Measurements from ENCODE around the gene SVOP.

Gene SVOP

DNA sequence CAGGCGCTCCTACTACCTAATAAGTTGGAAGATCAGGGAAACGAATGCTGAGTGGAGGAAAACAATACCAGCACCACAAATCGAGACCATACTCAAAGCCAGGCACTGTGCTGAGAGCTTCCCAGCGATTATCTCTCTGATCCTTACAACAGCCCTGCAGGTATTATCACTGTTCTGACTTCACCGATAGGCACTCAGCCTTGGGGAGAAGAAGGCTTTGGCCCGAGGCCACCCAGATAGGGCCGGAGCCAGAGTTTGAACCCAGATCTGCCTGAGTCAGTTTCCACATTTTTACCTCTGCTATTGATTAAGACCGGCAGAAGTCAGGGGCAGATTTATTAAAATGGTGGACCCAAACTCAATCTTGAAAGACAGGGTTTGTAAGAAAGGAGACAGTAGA lies 4.9 kb downstream of the SVOP start:
- Histone ChIP-seq H3K9me3 (ENCODE audit: insufficient read depth, low read length) (no peaks in the 10 kb centered on the region), H3F3A (ENCODE audit: insufficient read depth) (no peaks in the 10 kb centered on the region), H3K4me3 (ENCODE audit: insufficient read depth, low read length, poor library complexity, severe bottlenecking) (no peak overlapping the region), H3K27ac (ENCODE audit: low read depth, low read length) (no peak overlapping the region), H3K4me2 (ENCODE audit: low read depth, low read length, poor library complexity, severe bottlenecking) (no peak overlapping the region), H3K27me3 (ENCODE audit: low read length) (0 out of 2 replicates have a peak, but pooled peaks cover 3% of the 10 kb centered on the region), H4K20me1 (ENCODE audit: low read depth, low read length) (no peaks in the 10 kb centered on the region), H3K9me2 (replicated peaks; ENCODE audit: insufficient read depth, low read length) (no peaks in the 10 kb centered on the region), H2AFZ (ENCODE audit: low read depth, low read length, severe bottlenecking) (no peak overlapping the region), H3K79me2 (ENCODE audit: insufficient read depth, low read length) (no peaks in the 10 kb centered on the region), H3K36me3 (ENCODE audit: low read length) (no peaks in the 10 kb centered on the region), H3K9ac (ENCODE audit: low read length) (no peak overlapping the region)
- no peak for TF ChIP-seq EZH2phosphoT487 (conservative IDR thresholded peaks at IDR 0.05; ENCODE audit: low read length)
- TF ChIP-seq, protein P1, sequence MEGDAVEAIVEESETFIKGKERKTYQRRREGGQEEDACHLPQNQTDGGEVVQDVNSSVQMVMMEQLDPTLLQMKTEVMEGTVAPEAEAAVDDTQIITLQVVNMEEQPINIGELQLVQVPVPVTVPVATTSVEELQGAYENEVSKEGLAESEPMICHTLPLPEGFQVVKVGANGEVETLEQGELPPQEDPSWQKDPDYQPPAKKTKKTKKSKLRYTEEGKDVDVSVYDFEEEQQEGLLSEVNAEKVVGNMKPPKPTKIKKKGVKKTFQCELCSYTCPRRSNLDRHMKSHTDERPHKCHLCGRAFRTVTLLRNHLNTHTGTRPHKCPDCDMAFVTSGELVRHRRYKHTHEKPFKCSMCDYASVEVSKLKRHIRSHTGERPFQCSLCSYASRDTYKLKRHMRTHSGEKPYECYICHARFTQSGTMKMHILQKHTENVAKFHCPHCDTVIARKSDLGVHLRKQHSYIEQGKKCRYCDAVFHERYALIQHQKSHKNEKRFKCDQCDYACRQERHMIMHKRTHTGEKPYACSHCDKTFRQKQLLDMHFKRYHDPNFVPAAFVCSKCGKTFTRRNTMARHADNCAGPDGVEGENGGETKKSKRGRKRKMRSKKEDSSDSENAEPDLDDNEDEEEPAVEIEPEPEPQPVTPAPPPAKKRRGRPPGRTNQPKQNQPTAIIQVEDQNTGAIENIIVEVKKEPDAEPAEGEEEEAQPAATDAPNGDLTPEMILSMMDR (IDR thresholded peaks at IDR 0.05; ENCODE audit: insufficient read depth, low read length, poor library complexity, severe bottlenecking): no peak

DNA sequence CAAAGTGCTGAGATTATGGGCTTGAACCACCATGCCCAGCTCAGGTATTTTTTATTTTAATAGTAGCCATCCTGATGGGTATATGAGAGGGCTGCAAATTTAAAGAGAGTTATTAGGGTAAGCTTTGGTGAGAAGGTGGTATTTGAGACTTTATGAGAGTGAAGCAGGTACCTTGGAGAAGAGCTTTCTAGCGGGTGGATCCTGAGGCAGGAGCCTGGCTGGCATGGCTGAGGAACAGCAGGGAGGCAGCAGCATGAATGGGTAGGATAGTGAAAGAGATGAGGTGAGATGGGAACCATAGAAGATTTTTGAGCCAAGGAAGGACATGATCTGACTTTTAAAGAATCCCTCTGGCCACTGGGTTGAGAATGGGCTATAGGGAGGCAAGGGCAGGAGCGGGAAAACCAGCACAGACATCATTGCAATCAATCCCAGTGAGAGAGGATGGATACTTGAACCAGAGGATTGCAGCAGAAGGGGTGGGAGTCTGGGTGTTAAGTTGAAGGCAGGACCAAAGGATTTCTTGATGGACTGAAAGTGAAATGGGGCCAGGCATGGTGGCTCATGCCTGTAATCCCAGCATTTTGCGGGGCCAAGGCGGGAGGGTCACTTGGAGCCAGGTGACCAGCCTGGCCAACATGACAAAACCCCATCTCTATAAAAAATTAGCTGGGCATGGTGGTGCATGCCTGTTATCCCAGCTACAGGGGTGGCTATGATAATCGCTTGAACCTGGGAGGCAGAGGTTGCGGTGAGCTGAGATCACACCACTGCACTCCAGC lies 5.7 kb downstream of the SVOP start:
- Histone ChIP-seq H3K4me2 (ENCODE audit: low read depth, low read length, poor library complexity, severe bottlenecking) (no peak overlapping the region), H3K9me3 (ENCODE audit: insufficient read depth, low read length) (no peaks in the 10 kb centered on the region), H3K9me2 (replicated peaks; ENCODE audit: insufficient read depth, low read length) (no peaks in the 10 kb centered on the region), H3K27ac (ENCODE audit: low read depth, low read length) (no peak overlapping the region), H3K36me3 (ENCODE audit: low read length) (no peaks in the 10 kb centered on the region), H4K20me1 (ENCODE audit: low read depth, low read length) (no peaks in the 10 kb centered on the region), H2AFZ (ENCODE audit: low read depth, low read length, severe bottlenecking) (no peak overlapping the region), H3F3A (ENCODE audit: insufficient read depth) (no peaks in the 10 kb centered on the region), H3K27me3 (ENCODE audit: low read length) (0 out of 2 replicates have a peak, but pooled peaks cover 3% of the 10 kb centered on the region), H3K79me2 (ENCODE audit: insufficient read depth, low read length) (no peaks in the 10 kb centered on the region), H3K4me3 (ENCODE audit: insufficient read depth, low read length, poor library complexity, severe bottlenecking) (no peak overlapping the region), H3K9ac (ENCODE audit: low read length) (no peak overlapping the region)
- TF ChIP-seq, protein P1 (IDR thresholded peaks at IDR 0.05; ENCODE audit: insufficient read depth, low read length, poor library complexity, severe bottlenecking): no peak
- TF ChIP-seq EZH2phosphoT487 (conservative IDR thresholded peaks at IDR 0.05; ENCODE audit: low read length): no peak

DNA sequence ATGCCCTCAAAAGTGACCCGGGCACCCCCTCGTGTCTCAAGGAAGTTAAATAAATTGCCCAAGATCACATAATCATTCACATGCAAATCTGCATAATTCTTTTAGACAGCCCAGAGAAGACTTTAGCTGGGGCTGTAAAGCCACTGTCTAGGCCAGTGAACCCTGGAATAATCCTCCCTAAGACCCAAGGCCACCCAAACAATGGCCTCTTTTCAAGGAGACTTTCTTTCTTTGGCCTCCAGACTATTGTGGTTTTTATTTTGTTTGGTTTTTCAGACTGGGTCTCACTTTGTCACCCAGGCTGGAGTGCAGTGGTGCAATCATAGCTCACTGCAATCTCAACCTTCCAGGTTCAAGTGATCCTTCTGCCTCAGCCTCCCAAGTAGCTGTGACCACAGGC lies 10.6 kb downstream of the SVOP start:
- H3K9ac ChIP-seq (ENCODE audit: low read length): no peak overlapping the region
- H2AFZ ChIP-seq (ENCODE audit: low read depth, low read length, severe bottlenecking): no peak overlapping the region

More for the DNA sequence above, 10.6 kb downstream of the SVOP start:
- Histone ChIP-seq H3K36me3 (ENCODE audit: low read length) (no peaks in the 10 kb centered on the region), H3K79me2 (ENCODE audit: insufficient read depth, low read length) (no peaks in the 10 kb centered on the region), H3K9me2 (replicated peaks; ENCODE audit: insufficient read depth, low read length) (no peaks in the 10 kb centered on the region), H3K9me3 (ENCODE audit: insufficient read depth, low read length) (no peaks in the 10 kb centered on the region), H4K20me1 (ENCODE audit: low read depth, low read length) (no peaks in the 10 kb centered on the region), H3K4me3 (ENCODE audit: insufficient read depth, low read length, poor library complexity, severe bottlenecking) (no peak overlapping the region), H3K4me2 (ENCODE audit: low read depth, low read length, poor library complexity, severe bottlenecking) (no peak overlapping the region), H3K27ac (ENCODE audit: low read depth, low read length) (no peak overlapping the region), H3K27me3 (ENCODE audit: low read length) (no peaks in the 10 kb centered on the region), H3F3A (ENCODE audit: insufficient read depth) (no peaks in the 10 kb centered on the region)
- TF ChIP-seq, protein P1 (IDR thresholded peaks at IDR 0.05; ENCODE audit: insufficient read depth, low read length, poor library complexity, severe bottlenecking): no peak
- TF ChIP-seq EZH2phosphoT487 (conservative IDR thresholded peaks at IDR 0.05; ENCODE audit: low read length): no peak

All from SU-DHL-6 (cell line).